ENCODE measurements around the gene HMGCL.

DNA sequence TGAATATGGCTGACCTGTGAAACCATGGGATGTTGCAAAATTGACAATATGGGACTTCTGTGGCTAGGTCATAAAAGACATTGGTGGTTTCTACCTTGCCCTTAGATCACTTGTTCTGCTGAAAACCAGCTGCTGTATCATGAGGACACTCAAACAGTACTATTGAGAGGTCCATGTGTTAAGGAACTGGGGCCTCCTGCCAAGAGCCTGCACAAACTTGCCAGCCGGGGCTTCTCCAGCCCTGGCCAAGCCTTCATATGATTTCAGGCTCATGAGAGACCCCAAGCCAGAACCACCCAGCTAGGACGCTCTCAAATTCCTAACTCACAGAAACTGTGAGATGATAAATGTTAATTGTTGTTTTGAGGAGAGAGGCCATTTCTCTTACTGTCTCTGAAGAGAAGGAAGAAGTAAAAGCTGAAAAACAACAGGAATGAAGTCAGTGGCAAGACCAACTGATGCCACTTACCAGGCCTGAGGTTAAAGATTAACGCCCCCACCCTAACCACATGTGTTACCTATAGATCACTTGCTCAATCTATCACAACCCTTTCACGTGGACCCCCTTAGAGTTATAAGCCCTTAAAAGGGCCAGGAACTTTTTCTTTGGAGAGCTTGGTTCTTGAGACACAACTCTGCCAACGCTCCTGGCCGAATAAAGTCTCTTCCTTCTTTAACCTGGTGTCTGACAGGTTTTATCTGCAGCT, 50.9 kb downstream of the HMGCL start:
- no peak for TF ChIP-seq EP300 (IDR thresholded peaks at IDR 0.05)
- TF ChIP-seq, protein P1, sequence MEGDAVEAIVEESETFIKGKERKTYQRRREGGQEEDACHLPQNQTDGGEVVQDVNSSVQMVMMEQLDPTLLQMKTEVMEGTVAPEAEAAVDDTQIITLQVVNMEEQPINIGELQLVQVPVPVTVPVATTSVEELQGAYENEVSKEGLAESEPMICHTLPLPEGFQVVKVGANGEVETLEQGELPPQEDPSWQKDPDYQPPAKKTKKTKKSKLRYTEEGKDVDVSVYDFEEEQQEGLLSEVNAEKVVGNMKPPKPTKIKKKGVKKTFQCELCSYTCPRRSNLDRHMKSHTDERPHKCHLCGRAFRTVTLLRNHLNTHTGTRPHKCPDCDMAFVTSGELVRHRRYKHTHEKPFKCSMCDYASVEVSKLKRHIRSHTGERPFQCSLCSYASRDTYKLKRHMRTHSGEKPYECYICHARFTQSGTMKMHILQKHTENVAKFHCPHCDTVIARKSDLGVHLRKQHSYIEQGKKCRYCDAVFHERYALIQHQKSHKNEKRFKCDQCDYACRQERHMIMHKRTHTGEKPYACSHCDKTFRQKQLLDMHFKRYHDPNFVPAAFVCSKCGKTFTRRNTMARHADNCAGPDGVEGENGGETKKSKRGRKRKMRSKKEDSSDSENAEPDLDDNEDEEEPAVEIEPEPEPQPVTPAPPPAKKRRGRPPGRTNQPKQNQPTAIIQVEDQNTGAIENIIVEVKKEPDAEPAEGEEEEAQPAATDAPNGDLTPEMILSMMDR (IDR thresholded peaks at IDR 0.05), result no peak
